Omental fat pad (tissue), 4 donors: ENCODE data around the gene OR2B2. TPM values are rescaled to one million over a fixed set of nuclear protein-coding genes. Genes with fewer than 3 reads are reported as not detected.

Experiments used
- ATAC-seq: fragments of 150-250 bp; one replicate; pipeline ENCODE4 v1.9.1; 2016; ENCODE audit warnings: mild to moderate bottlenecking, moderate library complexity; ENCODE audit not compliant: low FRiP score
- DNase-seq: peaks from one replicate; pipeline ENCODE4 v3.0.0-alpha.2; 2019; ENCODE audit warnings: low spot score
- total RNA-seq, 4 donors: library from RNA; depleted of rRNA; stranded (reverse); fragments of >200 nt; gene quantifications; one replicate each; pipeline ENCODE4 v1.1.0, GENCODE V29; 2016
- TF ChIP-seq, protein P1 (sequence below), 3 donors: fragments of 450-650 bp; IDR thresholded peaks; one replicate each; pipeline ENCODE4 v1.5.1; 2016 to 2017; ENCODE audit warnings: antibody characterized with exemption in 3 of 3, mild to moderate bottlenecking in 3 of 3, moderate library complexity in 2 of 3

The OR2B2 gene
- total RNA-seq, 4 donors from 2014 or later = not detected

DNA sequence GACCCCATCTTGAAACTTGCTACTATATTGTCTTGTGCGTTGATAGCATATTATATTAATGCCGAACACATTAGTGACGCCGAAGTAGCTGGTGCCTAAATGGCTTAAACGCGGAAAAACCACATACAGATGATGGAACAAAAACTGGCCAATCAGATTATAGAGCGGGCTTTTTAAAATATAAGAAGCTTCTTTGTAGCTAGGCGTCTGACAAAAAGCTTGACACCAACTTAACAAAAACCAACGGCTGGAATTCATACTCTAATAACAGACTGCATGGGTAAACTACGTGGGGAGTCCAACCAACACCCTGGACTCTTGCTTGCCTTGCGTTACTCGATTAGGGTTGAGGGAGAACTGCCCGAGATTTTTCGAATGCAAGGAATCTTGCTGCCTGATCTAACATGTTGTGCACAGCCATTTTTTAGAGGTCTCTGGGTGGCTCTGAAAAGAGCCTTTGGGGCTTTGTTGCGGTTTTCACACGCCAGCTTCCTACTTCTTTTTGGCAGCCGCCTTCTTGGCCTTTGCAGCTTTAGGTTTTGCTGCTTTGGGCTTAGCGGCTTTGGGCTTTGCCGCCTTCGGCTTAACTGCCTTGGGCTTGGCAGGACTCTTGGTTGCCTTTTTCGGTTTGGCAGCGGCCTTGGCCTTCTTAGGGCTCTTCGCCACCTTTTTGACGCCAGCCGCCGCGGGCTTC lies 45.7 kb downstream of the OR2B2 start:
- TF ChIP-seq, protein P1, sequence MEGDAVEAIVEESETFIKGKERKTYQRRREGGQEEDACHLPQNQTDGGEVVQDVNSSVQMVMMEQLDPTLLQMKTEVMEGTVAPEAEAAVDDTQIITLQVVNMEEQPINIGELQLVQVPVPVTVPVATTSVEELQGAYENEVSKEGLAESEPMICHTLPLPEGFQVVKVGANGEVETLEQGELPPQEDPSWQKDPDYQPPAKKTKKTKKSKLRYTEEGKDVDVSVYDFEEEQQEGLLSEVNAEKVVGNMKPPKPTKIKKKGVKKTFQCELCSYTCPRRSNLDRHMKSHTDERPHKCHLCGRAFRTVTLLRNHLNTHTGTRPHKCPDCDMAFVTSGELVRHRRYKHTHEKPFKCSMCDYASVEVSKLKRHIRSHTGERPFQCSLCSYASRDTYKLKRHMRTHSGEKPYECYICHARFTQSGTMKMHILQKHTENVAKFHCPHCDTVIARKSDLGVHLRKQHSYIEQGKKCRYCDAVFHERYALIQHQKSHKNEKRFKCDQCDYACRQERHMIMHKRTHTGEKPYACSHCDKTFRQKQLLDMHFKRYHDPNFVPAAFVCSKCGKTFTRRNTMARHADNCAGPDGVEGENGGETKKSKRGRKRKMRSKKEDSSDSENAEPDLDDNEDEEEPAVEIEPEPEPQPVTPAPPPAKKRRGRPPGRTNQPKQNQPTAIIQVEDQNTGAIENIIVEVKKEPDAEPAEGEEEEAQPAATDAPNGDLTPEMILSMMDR (IDR thresholded peaks at IDR 0.05) = no peak
- DNase-seq (no peak), ATAC-seq (no peak)

DNA sequence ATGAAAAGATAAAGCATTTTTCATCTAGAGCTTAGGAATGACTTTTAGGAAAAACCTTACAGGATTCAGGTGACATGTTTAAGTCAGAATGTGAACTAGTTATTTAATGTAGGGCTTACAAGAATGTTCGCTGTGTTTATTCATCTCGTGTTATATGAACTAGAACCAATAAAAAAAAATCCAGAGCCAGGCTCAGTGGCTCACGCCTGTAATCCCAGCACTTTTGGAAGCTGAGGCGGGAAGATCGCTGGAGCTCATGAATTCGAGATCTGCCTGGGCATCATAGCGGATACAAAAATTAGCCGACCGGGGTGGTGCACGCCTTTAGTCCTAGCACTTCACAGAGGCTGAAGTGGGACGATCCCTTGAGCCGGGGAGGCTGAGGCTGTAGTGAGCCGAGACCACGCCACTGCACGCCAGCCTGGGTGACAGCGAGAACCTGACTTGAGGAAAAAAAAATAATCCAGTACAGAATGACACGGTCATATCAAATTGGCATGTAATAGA lies 46.3 kb downstream of the OR2B2 start:
- TF ChIP-seq, protein P1 (IDR thresholded peaks at IDR 0.05) = no peak
- DNase-seq (no peak), ATAC-seq (no peak)

DNA sequence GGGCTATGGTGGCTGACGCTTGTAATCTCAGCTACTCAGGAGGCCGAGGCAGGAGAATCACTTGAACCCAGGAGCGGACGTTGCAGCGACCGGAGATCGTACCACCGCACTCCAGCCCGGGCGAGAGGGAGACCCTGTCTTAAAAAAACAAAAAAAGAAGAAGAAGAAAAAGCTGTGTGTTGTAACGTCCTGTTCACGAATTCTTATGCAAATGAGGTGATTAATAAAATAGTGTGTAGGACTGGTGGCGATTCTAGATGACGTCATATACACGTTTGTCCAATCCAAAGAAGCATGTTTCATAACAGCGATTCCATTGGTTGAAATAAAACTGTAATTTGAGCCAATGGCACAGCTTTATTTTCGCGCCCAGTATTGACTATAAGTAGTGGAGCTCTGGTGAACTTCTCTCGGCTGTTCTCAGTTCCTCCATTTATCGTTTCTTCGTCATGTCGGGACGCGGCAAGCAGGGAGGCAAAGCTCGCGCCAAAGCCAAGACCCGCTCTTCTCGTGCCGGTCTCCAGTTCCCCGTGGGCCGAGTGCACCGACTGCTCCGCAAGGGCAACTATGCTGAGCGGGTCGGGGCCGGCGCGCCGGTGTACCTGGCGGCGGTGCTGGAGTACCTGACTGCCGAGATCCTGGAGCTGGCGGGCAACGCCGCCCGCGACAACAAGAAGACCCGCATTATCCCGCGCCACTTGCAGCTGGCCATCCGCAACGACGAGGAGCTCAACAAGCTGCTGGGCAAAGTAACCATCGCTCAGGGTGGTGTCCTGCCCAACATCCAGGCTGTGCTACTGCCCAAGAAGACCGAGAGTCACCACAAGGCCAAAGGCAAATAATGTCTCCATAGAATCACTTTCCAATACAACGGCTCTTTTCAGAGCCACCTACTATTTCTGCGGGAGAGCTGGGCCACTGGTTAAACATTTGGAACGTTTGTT lies 47.0 kb downstream of the OR2B2 start:
- ATAC-seq (peak; percentile 86), DNase-seq (no peak)
- TF ChIP-seq, protein P1 (IDR thresholded peaks at IDR 0.05) = no peak

DNA sequence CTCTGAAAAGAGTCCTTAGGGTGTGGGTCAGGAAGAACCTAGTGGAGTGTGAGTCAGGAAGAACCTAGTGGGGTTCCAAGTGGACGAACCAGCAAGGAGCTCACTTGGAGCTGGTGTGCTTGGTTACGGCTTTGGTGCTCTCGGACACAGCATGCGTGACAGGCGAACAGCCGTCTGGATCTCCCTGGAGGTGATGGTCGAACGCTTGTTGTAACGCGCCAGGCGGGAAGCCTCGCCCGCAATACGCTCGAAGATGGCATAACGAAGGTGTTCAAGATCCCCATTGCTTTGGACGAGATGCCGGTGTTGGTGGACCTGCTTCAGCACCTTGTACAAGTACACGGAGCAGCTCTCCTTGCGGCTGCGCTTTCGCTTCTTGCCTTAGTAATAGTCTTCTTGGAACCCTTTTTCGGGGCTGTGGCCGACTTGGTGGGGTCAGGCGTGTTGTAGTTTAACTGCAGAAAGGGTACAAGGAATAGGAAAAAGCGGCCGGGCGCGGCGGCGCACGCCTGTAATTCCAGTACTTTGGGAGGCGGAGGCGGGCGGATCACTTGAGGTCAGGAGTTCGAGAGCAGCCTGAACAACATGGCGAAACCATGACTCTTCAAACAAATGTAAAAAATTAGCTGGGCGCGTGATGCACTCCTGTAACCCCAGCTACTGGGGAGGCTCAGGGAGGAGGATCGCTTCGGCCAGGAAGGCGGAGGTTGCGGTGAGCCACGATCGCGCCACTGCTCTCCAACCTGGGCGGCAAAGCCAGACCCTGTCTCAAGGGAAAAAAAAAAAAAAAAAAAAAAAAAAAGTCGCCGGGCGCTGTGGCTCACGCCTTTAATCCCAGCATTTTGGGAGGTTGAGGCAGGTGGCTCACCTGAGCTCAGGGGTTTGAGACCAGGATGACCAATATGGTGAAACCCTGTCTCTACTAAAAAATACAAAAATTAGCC lies 48.0 kb downstream of the OR2B2 start:
- TF ChIP-seq, protein P1 (IDR thresholded peaks at IDR 0.05) = no peak
- DNase-seq (no peak), ATAC-seq (no peak)

DNA sequence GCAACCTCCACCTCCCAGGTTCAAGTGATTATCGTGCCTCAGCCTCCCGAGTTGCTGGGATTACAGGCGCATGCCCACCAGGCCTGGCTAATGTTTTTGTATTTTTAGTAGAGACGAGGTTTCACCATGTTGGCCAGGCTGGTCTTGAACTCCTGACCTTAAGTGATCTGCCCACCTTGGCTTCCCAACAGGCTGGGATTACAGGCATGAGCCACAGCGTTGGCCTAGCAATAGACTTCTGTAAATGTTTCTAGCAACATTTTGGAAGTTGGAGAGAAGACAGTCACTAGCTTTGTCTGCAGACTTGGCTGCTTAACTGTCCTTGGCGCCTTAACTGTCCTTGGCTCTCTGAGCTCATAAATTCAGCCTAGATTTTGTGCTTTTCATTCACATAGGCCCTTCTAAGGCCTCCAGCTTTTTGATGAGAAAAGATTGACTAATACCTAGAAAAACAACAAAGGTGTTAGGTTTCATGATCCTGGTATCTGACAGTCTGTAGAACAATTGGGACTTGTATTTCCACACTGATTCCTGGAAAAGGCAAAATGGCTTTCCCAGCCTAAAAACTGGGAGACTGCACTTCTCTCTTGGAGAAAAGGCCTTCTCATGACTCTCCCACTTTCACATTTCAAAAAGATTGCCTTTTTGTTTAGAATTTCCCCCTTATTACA lies 49.7 kb downstream of the OR2B2 start:
- no peak for ATAC-seq
- TF ChIP-seq, protein P1 (IDR thresholded peaks at IDR 0.05) = no peak
- no peak for DNase-seq

DNA sequence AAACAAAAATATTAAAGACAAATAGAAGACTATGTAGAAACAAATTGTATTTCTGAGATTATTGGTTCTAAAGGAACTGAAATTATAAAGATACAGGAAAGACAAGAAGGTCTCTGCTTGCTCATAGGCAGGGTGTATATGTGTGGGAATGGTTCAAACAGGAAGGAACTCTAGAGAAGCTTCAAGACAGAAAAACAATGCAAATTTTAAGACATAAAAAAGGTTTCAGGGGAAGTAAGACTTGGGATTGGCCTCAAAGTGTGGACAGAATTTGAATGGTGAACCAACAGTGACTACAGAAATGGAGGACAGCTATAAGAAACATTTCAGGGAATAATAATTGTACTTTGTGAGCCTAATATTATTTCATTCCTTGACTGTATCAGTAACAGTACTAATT lies 50.3 kb downstream of the OR2B2 start:
- ATAC-seq (no peak), DNase-seq (no peak)
- TF ChIP-seq, protein P1 (IDR thresholded peaks at IDR 0.05) = no peak
